Right atrium auricular region (tissue), 2 donors: ENCODE results near the gene EEF2KMT. TPM values are rescaled to one million over a fixed set of nuclear protein-coding genes. Genes with fewer than 3 reads are reported as not detected.
"Not testable (repeated sequence)": the region's sequence is repeated elsewhere in the genome, so short reads cannot be mapped to it uniquely, and the experiment has no call there.

Experiments used
- DNase-seq: peaks from one replicate; pipeline ENCODE4 v3.0.0-alpha.2; 2019; ENCODE audit warnings: low spot score
- H3K27ac ChIP-seq, 2 donors: fragments of 200-600 bp; sonication (generic); 1 replicate in 1 of 2; 2 replicates in 1 of 2; pipeline ENCODE4 v1.5.1; 2016 to 2019
- H3K27me3 ChIP-seq, 2 donors: fragments of 200-600 bp; sonication (generic); one replicate each; pipeline versions ENCODE4 v1.5.1 to v1.6.0; 2017 to 2019
- H3K36me3 ChIP-seq: fragments of 200-600 bp; sonication (generic); one replicate; pipeline ENCODE4 v1.5.1; 2016
- H3K4me1 ChIP-seq, 2 donors: fragments of 200-600 bp; sonication (generic); one replicate each; pipeline versions ENCODE4 v1.5.1 to v1.6.0; 2017 to 2019
- H3K4me3 ChIP-seq, 2 donors: fragments of 200-600 bp; sonication (generic); 1 replicate in 1 of 2; 2 replicates in 1 of 2; pipeline ENCODE4 v1.5.1; 2017 to 2019; ENCODE audit warnings: mild to moderate bottlenecking in 1 of 2, moderate library complexity in 1 of 2
- H3K9me3 ChIP-seq, 2 donors: fragments of 200-600 bp; sonication (generic); one replicate each; pipeline ENCODE4 v1.5.1; 2019
- total RNA-seq, 2 donors: library from RNA; depleted of rRNA; stranded (reverse); fragments of >200 nt; gene quantifications; one replicate each; pipeline ENCODE4 v1.1.0, GENCODE V29; 2016
- TF ChIP-seq, protein P1 (sequence below), 2 donors: fragments of 200-600 bp; sonication (generic); IDR thresholded peaks; one replicate each; pipeline ENCODE4 v1.5.1; 2019; ENCODE audit warnings: antibody characterized with exemption in 2 of 2

The EEF2KMT gene
- total RNA-seq, 2 donors from 2014 or later, result 2.8 to 6.0 TPM

DNA sequence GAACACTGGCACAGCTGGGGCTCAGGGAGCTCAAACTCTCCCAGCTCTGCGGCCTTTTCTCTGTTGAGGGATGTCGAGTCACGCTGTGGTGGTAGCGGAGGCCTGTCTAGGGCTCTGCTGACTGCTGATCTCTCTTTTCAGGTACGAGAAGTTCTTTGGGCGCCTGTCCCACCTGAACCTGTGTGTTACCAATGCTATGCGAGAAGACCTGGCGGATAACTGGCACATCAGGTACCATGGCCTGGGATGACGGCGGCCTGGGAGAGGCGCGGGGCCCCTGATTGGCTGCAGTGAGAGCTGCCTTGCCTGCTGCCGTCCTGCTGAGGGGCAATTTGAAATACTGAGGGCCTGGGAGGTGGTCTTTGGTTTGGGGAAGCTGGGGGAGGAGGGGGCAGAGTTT, 20.3 kb downstream of the EEF2KMT start:
- TF ChIP-seq, protein P1, sequence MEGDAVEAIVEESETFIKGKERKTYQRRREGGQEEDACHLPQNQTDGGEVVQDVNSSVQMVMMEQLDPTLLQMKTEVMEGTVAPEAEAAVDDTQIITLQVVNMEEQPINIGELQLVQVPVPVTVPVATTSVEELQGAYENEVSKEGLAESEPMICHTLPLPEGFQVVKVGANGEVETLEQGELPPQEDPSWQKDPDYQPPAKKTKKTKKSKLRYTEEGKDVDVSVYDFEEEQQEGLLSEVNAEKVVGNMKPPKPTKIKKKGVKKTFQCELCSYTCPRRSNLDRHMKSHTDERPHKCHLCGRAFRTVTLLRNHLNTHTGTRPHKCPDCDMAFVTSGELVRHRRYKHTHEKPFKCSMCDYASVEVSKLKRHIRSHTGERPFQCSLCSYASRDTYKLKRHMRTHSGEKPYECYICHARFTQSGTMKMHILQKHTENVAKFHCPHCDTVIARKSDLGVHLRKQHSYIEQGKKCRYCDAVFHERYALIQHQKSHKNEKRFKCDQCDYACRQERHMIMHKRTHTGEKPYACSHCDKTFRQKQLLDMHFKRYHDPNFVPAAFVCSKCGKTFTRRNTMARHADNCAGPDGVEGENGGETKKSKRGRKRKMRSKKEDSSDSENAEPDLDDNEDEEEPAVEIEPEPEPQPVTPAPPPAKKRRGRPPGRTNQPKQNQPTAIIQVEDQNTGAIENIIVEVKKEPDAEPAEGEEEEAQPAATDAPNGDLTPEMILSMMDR (IDR thresholded peaks at IDR 0.05), result no peak
- DNase-seq, result no peak
- H3K36me3 ChIP-seq, result peaks cover 37% of the 10 kb centered on the region

DNA sequence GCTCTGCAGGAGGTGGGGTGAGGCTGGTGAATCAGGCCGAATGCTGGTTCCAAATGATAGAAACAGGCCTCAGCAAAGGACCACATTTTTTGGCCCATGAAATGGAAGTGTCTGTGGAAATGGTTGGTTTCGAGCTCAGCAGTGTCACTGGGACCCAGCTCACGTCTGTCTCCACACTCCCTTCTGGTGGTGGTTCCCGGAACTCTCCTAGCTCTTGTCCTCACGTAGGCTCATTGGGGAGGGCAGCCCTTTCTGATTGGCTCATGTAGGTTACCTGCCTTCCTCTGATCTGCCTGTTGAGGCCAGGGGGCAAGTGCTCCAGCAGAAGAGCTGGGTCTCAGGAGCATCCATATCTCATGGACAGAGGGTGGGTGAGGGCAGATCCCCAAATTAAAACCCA, 22.0 kb downstream of the EEF2KMT start:
- H3K36me3 ChIP-seq, result peaks cover 37% of the 10 kb centered on the region

More for the DNA sequence above, 20.3 kb downstream of the EEF2KMT start:
- Histone ChIP-seq H3K4me1 (peaks cover 0 to 4% of the 10 kb centered on the region in 2 donors), H3K9me3 (no peaks in the 10 kb centered on the region), H3K27ac (no peak overlapping the region), H3K27me3 (no peaks in the 10 kb centered on the region), H3K4me3 (no peak overlapping the region)

DNA sequence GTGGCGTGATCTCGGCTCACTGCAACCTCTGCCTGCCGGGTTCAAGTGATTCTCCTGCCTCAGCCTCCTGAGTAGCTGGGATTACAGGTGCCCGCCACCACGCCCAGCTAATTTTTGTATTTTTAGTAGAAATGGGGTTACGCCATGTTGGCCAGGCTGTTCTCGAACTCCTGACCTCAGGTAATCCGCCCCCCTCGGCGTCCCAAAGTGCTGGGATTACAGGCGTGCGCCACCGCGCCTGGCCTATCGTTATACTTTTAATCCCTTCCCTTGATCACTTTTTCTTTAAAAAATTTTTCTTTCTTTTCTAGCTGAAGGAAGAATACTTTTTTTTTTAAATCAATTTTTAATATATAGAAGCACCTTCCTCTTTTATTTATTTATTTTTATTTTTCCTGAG, 23.8 kb downstream of the EEF2KMT start:
- H3K9me3 ChIP-seq, DNase-seq, H3K27ac ChIP-seq, H3K4me3 ChIP-seq, H3K27me3 ChIP-seq: not testable (repeated sequence)
- peaks cover 0 to 13% of the 10 kb centered on the region in 2 donors for H3K4me1 ChIP-seq
- H3K36me3 ChIP-seq, result peaks cover 29% of the 10 kb centered on the region

More for the DNA sequence above, 22.0 kb downstream of the EEF2KMT start:
- H3K9me3 ChIP-seq, result no peaks in the 10 kb centered on the region
- TF ChIP-seq, protein P1 (IDR thresholded peaks at IDR 0.05), result no peak
- H3K4me3 ChIP-seq, result no peak overlapping the region
- H3K4me1 ChIP-seq, result peaks cover 0 to 13% of the 10 kb centered on the region in 2 donors
- H3K27ac ChIP-seq, result no peak overlapping the region
- H3K27me3 ChIP-seq, result no peaks in the 10 kb centered on the region
- DNase-seq, result no peak

DNA sequence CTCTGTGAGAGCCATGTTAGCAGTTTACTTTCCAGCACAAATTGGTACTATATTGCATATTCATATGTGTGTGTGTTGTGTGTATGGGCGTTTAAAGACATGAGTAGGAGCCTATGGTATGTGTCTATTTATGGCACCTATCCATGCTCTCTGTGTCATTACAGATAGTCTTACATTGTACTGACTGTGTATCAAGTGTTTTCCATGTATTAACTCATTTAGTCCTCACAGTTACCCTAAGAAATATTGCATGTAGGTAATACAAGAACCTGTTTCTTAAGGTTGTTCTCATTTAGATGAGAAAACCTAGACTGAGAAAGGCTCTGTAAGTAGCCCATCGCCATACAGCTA, 24.3 kb downstream of the EEF2KMT start:
- DNase-seq, result no peak
- H3K9me3 ChIP-seq, result no peaks in the 10 kb centered on the region
- H3K27ac ChIP-seq, result no peak overlapping the region
- H3K27me3 ChIP-seq, result no peaks in the 10 kb centered on the region
- H3K4me3 ChIP-seq, result no peak overlapping the region
- H3K4me1 ChIP-seq, result peaks cover 0 to 13% of the 10 kb centered on the region in 2 donors
- H3K36me3 ChIP-seq, result peaks cover 29% of the 10 kb centered on the region
- TF ChIP-seq, protein P1 (IDR thresholded peaks at IDR 0.05), result no peak

DNA sequence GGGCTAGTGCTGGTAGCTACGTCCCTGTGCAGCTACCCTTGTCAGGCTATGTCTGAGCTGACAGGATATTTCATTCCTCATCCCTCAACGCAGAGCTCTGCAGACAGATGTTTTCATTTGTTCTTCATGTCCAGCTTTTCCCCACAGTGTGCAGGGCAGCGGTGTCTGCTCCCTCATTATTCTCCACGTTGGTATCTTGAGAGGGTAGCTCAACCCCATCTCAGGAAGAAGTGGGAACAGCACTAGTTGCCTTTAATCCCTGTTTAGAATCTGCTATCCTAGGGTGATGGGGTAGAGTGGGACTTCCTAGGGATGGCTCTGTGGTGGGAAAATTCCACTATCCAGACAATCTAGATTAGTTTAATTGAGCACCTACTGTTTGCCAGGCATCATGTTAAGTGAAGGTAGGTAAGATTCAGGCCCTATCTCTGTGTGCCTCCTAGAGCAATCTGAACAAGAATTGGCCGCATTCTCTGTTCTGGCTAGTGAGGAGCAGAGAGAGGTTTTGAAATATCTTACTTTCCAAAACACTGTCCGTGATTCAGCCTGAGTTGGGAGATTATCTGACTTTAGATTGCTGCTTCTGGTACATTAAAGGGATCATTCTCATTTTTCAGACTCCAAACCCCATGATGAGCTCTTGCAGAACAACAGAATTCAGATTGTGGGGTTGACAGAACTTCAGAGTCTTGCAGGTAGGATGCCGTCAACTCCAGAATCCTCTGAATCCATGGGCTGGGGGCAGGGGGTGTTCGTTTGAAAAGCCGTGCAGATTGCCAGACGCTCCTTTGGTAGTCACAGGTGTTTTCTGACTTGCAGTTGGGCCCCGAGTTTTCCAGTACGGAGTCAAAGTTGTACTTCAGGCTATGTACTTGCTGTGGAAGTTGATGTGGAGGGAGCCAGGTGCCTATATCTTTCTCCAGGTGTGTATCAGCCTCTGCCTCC, 25.0 kb downstream of the EEF2KMT start:
- TF ChIP-seq, protein P1 (IDR thresholded peaks at IDR 0.05), result no peak
- DNase-seq, result no peak
- Histone ChIP-seq H3K9me3 (no peaks in the 10 kb centered on the region), H3K27ac (peak overlapping the region; percentile 81), H3K27me3 (no peaks in the 10 kb centered on the region), H3K4me3 (peak overlapping the region; percentile 69 to 72), H3K36me3 (peaks cover 26% of the 10 kb centered on the region), H3K4me1 (peaks cover 0 to 13% of the 10 kb centered on the region in 2 donors)

DNA sequence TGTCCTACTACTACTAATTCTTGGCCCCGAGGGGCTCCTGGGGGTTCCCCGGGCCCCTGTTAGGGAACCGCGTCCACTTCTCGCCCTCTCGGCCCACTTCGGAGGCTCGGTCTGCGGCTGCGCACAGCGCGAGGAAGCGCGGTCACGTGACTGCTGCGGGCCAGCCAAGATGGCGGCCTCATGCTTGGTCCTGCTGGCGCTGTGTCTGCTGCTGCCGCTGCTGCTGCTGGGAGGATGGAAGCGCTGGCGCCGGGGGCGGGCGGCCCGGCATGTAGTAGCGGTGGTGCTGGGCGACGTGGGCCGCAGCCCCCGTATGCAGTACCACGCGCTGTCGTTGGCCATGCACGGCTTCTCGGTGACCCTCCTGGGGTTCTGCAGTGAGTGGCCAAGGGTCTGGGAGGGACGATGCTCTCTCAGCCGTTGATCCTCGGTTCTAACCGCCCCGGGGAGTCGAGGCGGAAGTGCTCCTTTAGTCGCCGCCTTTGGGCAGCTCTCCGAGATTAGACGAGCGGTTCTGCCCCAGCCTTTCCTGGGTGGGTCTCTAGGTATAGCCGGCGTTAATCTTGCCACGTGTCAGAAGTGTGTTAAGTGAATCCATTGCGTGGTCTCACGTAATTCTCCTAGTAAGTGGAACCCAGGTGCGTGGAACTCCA, 25.8 kb downstream of the EEF2KMT start, which contains the start of gene ALG1:
TSS of gene ALG1 (plus strand) at position 163 of the 653 bp plus-strand sequence. CDS start at position 170, 7 bp downstream.
- Histone ChIP-seq H3K9me3 (no peaks in the 10 kb centered on the region), H3K4me3 (peak within 1 kb of the TSS; percentile 69 to 72), H3K36me3 (peaks cover 18% of the 10 kb centered on the region), H3K4me1 (peaks cover 0 to 13% of the 10 kb centered on the region in 2 donors), H3K27ac (peak within 1 kb of the TSS; percentile 81), H3K27me3 (no peaks in the 10 kb centered on the region)
- DNase-seq, result peak; percentile 90
- TF ChIP-seq, protein P1 (IDR thresholded peaks at IDR 0.05), result peak in 1 of 2 donors; percentile 21
